SK-MEL-5 (cell line): ENCODE measurements around the gene PKP3. TPM values are rescaled to one million over a fixed set of nuclear protein-coding genes. Genes with fewer than 3 reads are reported as not detected.
A peak's percentile ranks its signal among the peaks of the same experiment; 100 is the strongest.
"Not testable (repeated sequence)": the region's sequence is repeated elsewhere in the genome, so short reads cannot be mapped to it uniquely, and the experiment has no call there.

ENCODE experiments used
- DNase-seq: peaks from one replicate; pipeline ENCODE4 v3.0.0-alpha.2; 2016; ENCODE audit warnings: low read depth, low spot score
- in situ Hi-C: cut with HindIII; loops from 2 replicates; pipeline ENCODE4 v1.10.0; 2016; ENCODE audit warnings: low sequenced_read_pairs, high pct_unique_total_duplicates, low pct_unique_long_range_greater_than_20kb
- total RNA-seq: library from RNA; depleted of rRNA; stranded (reverse); fragments of >200 nt; shearing (Covaris generic); gene quantifications from 2 replicates; pipeline ENCODE4 v1.2.3, GENCODE V29; 2014

PKP3 gene
- total RNA-seq, 1 experiment from 2014 or later = not detected

DNA sequence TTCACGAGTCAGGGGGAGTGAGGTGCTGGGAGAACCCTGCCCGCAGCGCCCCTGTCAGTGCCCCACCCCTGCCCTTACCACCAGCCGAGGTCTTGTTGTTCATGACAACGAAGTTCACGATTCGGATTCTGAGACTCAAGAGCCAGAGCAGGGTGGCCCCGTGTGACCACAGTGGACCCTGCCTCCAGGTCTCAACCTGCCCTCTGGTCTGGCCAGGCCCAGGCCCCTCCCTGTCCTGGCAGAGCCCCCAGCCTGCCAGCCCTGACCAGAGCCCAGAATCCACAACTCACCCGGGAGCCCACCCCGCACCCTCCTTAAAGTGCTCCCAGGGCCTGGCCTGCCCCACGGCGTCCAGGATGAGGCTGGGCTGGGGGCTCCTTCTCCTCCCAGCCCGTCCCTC, 37.9 kb downstream of the PKP3 start:
- DNase-seq = no peak
- in situ Hi-C loops = no loop called here

DNA sequence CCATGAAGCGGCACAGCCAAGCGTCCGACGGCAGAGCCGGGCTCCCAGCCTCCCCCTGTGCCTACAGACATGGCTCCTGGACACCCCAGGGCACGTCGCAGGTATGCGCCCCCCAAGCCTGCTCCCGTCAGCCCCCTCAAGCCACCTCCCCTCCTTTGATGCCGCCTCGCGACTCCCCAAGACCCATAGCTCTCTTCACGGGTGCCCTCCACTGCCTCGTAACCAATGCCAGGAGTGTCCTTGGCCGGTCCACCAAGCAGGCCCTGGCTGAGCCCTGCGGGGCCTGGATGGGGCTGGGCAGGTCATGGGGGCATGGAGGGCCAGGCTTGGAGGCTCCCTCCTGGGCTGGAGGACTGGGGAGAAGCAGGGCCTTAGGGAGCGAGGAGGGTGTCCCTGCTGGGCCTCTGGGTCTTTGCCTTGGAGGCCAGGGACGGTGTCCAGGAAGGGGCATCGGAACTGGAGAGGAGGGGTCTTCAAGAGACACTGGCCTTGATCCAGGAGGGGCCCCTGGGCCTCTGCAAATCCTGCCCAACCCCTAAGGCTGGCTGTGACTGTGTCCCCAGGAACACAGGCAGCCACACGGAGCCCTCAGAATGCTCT, 38.6 kb downstream of the PKP3 start:
- DNase-seq = no peak

DNA sequence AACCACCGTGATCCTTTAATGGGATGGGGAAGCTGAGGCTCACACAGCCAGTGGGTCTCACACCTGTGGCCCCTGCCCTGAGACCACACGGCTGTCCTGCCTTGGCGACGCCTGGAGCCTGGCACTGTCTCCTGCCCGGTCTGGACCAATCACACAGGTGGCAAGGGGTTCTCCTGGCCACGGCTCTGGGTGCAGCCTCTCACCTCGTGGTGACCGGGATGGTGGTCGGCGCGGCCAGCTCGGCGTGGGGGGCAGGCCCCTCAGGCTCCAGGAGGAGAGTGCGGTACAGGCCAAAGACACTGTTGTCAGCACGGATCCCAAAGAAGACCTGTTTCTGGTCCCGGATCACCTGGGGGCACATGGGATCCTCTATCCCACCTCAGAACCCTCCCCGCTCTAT, 39.1 kb downstream of the PKP3 start:
- in situ Hi-C loops = no loop called here
- DNase-seq = no peak

More for the DNA sequence above, 38.6 kb downstream of the PKP3 start:
- in situ Hi-C loops = no loop called here

GRCh38 chr11:433641-434040, 39.6 kb downstream of the PKP3 start:
- in situ Hi-C loops = no loop called here
- no peak for DNase-seq

DNA sequence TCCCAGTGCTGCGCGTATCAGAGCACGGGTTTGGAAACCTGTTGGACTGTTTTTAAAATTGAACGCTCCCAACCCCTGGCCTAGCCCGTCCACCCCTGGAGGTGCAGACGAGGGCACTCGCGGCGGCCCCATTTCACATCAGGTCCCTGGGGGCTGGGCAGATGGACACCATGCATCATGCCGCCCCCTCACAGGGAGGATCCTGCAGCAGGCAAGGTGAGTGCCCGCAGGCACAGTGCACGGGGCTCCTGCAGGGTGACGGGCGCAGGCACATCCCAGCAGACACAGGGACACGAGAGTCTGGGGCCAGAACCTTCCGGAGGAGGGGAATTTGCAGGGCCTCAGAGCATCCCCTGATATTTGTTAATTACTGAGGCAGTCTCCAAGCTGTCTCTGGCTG, 40.5 kb downstream of the PKP3 start:
- in situ Hi-C loops = no loop called here
- no peak for DNase-seq

DNA sequence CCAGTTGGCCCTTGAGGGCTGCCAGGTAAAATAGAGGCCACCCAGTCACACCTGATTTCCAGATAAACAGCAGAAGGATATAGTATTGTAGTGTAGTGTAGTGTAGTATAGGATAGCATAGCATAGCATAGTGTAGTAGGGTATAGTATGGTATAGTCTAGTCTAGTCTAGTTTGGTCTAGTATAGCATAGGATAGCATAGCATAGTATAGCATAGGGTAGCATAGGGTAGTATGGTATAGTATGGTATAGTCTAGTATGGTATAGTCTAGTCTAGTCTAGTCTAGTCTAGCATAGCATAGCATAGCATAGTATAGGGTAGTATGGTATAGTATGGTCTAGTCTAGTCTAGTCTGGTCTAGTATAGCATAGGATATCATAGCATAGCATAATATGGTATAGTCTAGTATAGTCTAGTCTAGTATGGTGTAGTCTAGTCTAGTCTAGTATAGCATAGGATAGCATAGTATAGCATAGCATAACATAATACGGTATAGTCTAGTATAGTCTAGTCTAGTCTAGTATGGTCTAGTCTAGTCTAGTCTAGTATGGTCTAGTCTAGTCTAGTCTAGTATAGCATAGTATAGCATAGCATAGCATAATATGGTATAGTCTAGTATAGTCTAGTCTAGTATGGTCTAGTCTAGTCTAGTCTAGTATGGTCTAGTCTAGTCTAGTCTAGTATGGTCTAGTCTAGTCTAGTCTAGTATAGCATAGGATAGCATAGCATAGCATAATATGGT, 41.2 kb downstream of the PKP3 start:
- in situ Hi-C loops, DNase-seq: not testable (repeated sequence)

DNA sequence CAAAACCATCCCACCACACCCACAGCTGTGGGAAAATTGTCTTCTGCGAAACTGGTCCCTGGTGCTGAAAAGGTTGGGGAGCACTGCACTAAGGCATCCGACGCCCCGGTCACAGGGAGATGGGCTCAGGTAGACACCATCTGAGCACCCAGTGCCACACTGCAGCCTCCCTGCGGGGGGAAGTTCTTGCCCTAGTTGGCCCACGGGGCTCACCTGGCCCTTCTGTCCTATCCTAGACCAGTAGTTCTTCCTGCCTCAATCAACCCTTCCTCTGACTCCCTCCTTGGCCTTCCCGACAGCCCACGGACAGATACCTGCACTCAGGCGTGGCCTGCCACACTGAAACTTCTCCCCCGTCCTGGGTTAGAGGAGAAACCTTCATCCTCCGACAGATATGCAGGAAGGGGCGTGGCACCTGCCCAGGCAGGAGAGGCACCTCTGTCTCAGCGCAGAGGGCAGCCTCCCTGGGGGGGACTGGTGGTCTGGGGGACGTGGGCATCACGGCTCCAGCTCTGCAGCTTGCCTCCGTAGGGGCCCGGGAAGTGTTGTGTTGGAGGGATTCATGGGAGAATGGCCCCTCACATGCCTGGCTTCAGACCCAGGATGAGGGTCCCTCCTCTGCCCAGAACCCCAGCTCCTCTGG, 43.3 kb downstream of the PKP3 start:
- DNase-seq = no peak
- in situ Hi-C loops = no loop called here

DNA sequence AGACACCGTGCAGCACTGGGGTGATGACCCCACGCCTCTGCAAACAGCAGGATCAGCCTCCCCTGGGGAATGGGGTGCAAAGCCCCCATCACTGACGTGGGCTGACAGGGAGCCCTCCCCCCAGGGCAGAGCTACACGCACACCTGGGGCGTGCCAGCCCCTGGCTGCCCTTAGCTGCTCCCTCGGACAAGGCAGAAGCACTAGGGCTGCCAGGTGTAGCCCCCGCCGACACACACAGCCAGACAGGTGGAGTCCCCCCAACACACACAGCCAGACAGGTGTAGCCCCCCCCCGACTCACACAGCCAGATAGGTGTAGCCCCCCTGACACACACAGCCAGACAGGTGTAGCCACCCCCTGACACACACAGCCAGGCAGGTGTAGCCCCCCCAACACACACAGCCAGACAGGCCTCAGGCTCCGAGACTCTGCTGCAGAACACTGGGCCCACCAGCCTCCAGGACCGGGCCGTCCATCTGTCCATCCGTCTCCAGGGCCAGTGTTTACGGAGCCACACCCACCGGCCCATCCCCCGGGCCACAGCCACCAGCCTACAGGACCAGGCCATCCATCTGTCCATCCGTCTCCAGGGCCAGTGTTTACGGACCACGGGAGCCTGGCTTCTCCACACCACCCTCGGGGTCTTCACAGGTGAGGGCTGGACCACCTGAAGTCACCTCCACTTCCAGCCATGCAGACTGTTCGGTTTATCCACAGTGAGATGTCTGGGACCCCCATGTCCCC, 44.3 kb downstream of the PKP3 start:
- in situ Hi-C loops = no loop called here
- no peak for DNase-seq

GRCh38 chr11:439315-440064, 45.5 kb downstream of the PKP3 start:
- in situ Hi-C loops = no loop called here

DNA sequence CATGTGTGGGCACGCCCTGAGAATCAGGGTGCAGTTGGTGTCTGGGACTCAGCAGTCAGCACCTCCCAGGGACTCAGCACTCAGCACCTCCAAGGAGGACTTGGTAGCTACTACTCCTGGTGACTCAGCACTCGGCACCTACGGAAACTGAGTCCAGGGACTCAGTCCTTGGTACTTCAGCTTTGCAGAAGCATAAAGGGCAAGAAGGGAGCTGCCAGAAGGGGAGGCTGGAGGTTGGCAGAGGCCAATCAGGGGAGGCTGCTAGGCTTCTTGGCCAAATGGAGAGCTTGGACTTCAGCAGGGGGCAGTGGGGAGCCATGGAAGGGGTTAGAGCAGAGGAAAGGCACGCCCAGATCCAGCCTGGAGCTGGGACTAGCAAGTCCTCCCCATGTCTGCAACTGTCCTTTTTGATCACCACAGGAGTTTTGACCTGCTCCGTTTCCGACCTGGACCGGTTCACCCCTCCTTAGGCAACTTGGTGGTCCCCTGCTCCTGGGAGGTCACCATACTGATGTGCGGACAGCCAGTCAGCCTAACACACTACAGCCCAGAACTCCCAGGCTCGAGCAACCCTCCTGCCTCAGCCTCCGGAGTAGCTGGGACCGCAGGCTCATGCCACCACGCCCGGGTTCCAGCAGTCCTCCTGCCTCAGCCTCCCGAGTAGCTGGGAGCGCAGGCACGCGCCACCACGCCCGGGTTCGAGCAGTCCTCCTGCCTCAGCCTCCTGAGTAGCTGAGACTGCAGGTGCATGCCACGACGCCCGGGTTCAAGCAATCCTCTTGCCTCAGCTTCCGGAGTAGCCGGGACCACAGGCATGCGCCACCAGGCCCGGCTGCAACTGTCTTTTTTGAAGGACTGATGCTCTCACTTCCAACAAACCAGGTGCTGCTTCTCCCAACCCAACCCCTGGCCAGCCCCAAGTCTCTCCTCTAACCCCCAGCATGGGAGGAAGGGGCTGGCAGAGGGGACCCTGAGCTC, 46.3 kb downstream of the PKP3 start:
- peak; percentile 63 for DNase-seq
- in situ Hi-C loops = no loop called here

More at GRCh38 chr11:439315-440064, 45.5 kb downstream of the PKP3 start:
- no peak for DNase-seq

DNA sequence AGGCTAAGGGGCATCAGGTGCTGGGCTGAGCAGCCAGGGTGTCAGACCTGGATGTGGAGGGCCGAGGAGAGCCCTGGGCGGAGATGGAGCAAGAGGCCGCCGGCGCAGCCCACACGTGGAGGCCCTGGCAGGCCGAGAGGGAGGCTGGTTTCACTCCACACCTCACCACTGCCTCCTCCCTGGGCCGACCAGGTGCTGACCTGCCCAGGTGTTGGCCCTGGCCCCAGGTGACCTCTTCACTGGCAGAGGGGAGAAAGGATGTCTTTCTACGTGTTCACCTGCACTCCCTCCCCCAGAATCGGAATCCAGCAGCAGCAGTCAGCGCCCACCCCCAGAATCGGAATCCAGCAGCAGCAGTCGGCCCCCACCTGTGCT, 47.0 kb downstream of the PKP3 start:
- DNase-seq = no peak
- in situ Hi-C loops = no loop called here

- in situ Hi-C loops = no loop called here
- no peak for DNase-seq
Observed at GRCh38 chr11:441418-442274, 47.6 kb downstream of the PKP3 start, which contains the start of gene ANO9. TSS of gene ANO9 (minus strand) at chr11:442011. CDS start at chr11:441926, 85 bp downstream.

- in situ Hi-C loops = no loop called here
- DNase-seq = no peak
Observed at GRCh38 chr11:442611-443081, 48.6 kb downstream of the PKP3 start.

GRCh38 chr11:443542-444199, 49.7 kb downstream of the PKP3 start:
- in situ Hi-C loops = no loop called here
- peak; percentile 74 for DNase-seq
